Measurements from ENCODE around the gene PDE5A. TPM values are rescaled to one million over a fixed set of nuclear protein-coding genes. Genes with fewer than 3 reads are reported as not detected.

The PDE5A gene
- polyA plus RNA-seq (2013, experiment 1 of 2), result 76.3 TPM
- 76.6 TPM for polyA plus RNA-seq (2013, experiment 2 of 2)

GRCh38 chr4:119628281-119629141 lies at the start of gene PDE5A:
PDE5A (minus strand) TSS chr4:119628804; CDS start chr4:119628671, 133 bp downstream.
- H3K4me3 ChIP-seq (ENCODE audit: insufficient read depth in 1 of 2, low read depth in 1 of 2, low read length in 2 of 2), result peak within 1 kb of the TSS; percentile 67 to 90
- WGBS, result under 1% methylated on average over 65 of the region's 65 CpGs
- peak within 1 kb of the TSS; percentile 95 to 100 for H3K18ac ChIP-seq (ENCODE audit: low read depth in 1 of 2, low read length in 2 of 2)
- peak within 1 kb of the TSS; percentile 59 for H3K9ac ChIP-seq (ENCODE audit: low read length)
- H3K9me3 ChIP-seq (ENCODE audit: control insufficient read depth, low read length), result no peaks in the 10 kb centered on the region
- peak within 1 kb of the TSS; percentile 99 for H2BK15ac ChIP-seq (ENCODE audit: low read depth, poor library complexity, severe bottlenecking)
- H4K91ac ChIP-seq (ENCODE audit: low read length), result peak within 1 kb of the TSS; percentile 99
- peak within 1 kb of the TSS; percentile 87 to 97 for H3K23ac ChIP-seq (ENCODE audit: low read length in 2 of 2)
- no peaks in the 10 kb centered on the region for H3K27me3 ChIP-seq (ENCODE audit: control insufficient read depth in 1 of 2, insufficient read depth in 1 of 2, low read length in 2 of 2)
- peak within 1 kb of the TSS; percentile 76 for H2BK5ac ChIP-seq (ENCODE audit: low read depth, low read length, poor library complexity, severe bottlenecking)
- peak within 1 kb of the TSS; percentile 90 for H2BK120ac ChIP-seq (ENCODE audit: low read depth, low read length)
- H3K4ac ChIP-seq (ENCODE audit: low read depth in 1 of 2, low read length in 2 of 2), result peak within 1 kb of the TSS; percentile 96 to 100
- H4K8ac ChIP-seq (ENCODE audit: low read length), result peak within 1 kb of the TSS; percentile 87
- peak within 1 kb of the TSS; percentile 96 for H3K4me2 ChIP-seq (ENCODE audit: low read length, poor library complexity, severe bottlenecking)
- H3K14ac ChIP-seq (ENCODE audit: low read length in 2 of 2), result peak within 1 kb of the TSS in 1 of 2 experiments; percentile 99
- peak; percentile 85 for DNase-seq
- H2AK5ac ChIP-seq (ENCODE audit: low read length, severe bottlenecking), result no peak within 1 kb of the TSS
- H3K79me1 ChIP-seq (replicated peaks; ENCODE audit: low read length, poor library complexity, severe bottlenecking), result no peaks in the 10 kb centered on the region
- peaks cover 11% of the 10 kb centered on the region for H3K4me1 ChIP-seq (ENCODE audit: control insufficient read depth, insufficient read depth, low read depth, low read length)
- peak within 1 kb of the TSS; percentile 89 for H2AFZ ChIP-seq (ENCODE audit: low read depth, low read length)
- peak within 1 kb of the TSS; percentile 64 for H3K27ac ChIP-seq (ENCODE audit: low read length, poor library complexity, severe bottlenecking)
- peak within 1 kb of the TSS; percentile 87 to 96 for H2BK12ac ChIP-seq (ENCODE audit: low read length in 2 of 2)
- H3K36me3 ChIP-seq (ENCODE audit: control insufficient read depth in 1 of 2, insufficient read depth in 2 of 2, low read depth in 1 of 2, low read length in 2 of 2), result no peaks in the 10 kb centered on the region

GRCh38 chr4:119676101-119676500 lies 47.5 kb upstream of the PDE5A start:
- Histone ChIP-seq H3K27me3 (ENCODE audit: control insufficient read depth in 1 of 2, insufficient read depth in 1 of 2, low read length in 2 of 2) (no peaks in the 10 kb centered on the region), H4K8ac (ENCODE audit: low read length) (no peak overlapping the region), H3K4me3 (ENCODE audit: insufficient read depth in 1 of 2, low read depth in 1 of 2, low read length in 2 of 2) (no peak overlapping the region), H4K91ac (ENCODE audit: low read length) (no peak overlapping the region), H2BK15ac (ENCODE audit: low read depth, poor library complexity, severe bottlenecking) (no peak overlapping the region), H3K9me3 (ENCODE audit: control insufficient read depth, low read length) (no peaks in the 10 kb centered on the region), H2BK5ac (ENCODE audit: low read depth, low read length, poor library complexity, severe bottlenecking) (no peak overlapping the region), H2AK5ac (ENCODE audit: low read length, severe bottlenecking) (no peak overlapping the region), H3K27ac (ENCODE audit: low read length, poor library complexity, severe bottlenecking) (no peak overlapping the region), H3K14ac (ENCODE audit: low read length in 2 of 2) (no peak overlapping the region), H3K36me3 (ENCODE audit: control insufficient read depth in 1 of 2, insufficient read depth in 2 of 2, low read depth in 1 of 2, low read length in 2 of 2) (no peaks in the 10 kb centered on the region), H3K4me1 (ENCODE audit: control insufficient read depth, insufficient read depth, low read depth, low read length) (no peaks in the 10 kb centered on the region), H3K4me2 (ENCODE audit: low read length, poor library complexity, severe bottlenecking) (no peak overlapping the region), H3K4ac (ENCODE audit: low read depth in 1 of 2, low read length in 2 of 2) (no peak overlapping the region), H3K18ac (ENCODE audit: low read depth in 1 of 2, low read length in 2 of 2) (no peak overlapping the region), H2BK12ac (ENCODE audit: low read length in 2 of 2) (no peak overlapping the region), H2BK120ac (ENCODE audit: low read depth, low read length) (no peak overlapping the region), H3K79me1 (replicated peaks; ENCODE audit: low read length, poor library complexity, severe bottlenecking) (no peaks in the 10 kb centered on the region), H3K9ac (ENCODE audit: low read length) (no peak overlapping the region), H3K23ac (ENCODE audit: low read length in 2 of 2) (no peak overlapping the region), H2AFZ (ENCODE audit: low read depth, low read length) (no peak overlapping the region)
- no peak for DNase-seq
- 100% methylated on average over 2 of the region's 3 CpGs for WGBS

- no CpG with 5 or more reads among the region's 2 CpGs for WGBS
- H3K79me1 ChIP-seq (replicated peaks; ENCODE audit: low read length, poor library complexity, severe bottlenecking), result no peaks in the 10 kb centered on the region
- H3K18ac ChIP-seq (ENCODE audit: low read depth in 1 of 2, low read length in 2 of 2), result no peak overlapping the region
- H2AK5ac ChIP-seq (ENCODE audit: low read length, severe bottlenecking), result no peak overlapping the region
- no peak overlapping the region for H3K23ac ChIP-seq (ENCODE audit: low read length in 2 of 2)
- no peak overlapping the region for H3K27ac ChIP-seq (ENCODE audit: low read length, poor library complexity, severe bottlenecking)
- H3K4ac ChIP-seq (ENCODE audit: low read depth in 1 of 2, low read length in 2 of 2), result no peak overlapping the region
- no peak overlapping the region for H4K8ac ChIP-seq (ENCODE audit: low read length)
- H3K14ac ChIP-seq (ENCODE audit: low read length in 2 of 2), result no peak overlapping the region
- no peak overlapping the region for H2BK12ac ChIP-seq (ENCODE audit: low read length in 2 of 2)
- H3K36me3 ChIP-seq (ENCODE audit: control insufficient read depth in 1 of 2, insufficient read depth in 2 of 2, low read depth in 1 of 2, low read length in 2 of 2), result no peaks in the 10 kb centered on the region
- H3K27me3 ChIP-seq (ENCODE audit: control insufficient read depth in 1 of 2, insufficient read depth in 1 of 2, low read length in 2 of 2), result no peaks in the 10 kb centered on the region
- no peak overlapping the region for H2AFZ ChIP-seq (ENCODE audit: low read depth, low read length)
- no peak overlapping the region for H4K91ac ChIP-seq (ENCODE audit: low read length)
- H2BK15ac ChIP-seq (ENCODE audit: low read depth, poor library complexity, severe bottlenecking), result no peak overlapping the region
- H3K4me3 ChIP-seq (ENCODE audit: insufficient read depth in 1 of 2, low read depth in 1 of 2, low read length in 2 of 2), result no peak overlapping the region
- H2BK120ac ChIP-seq (ENCODE audit: low read depth, low read length), result no peak overlapping the region
- H2BK5ac ChIP-seq (ENCODE audit: low read depth, low read length, poor library complexity, severe bottlenecking), result no peak overlapping the region
- no peak for DNase-seq
- H3K4me2 ChIP-seq (ENCODE audit: low read length, poor library complexity, severe bottlenecking), result no peak overlapping the region
- H3K9ac ChIP-seq (ENCODE audit: low read length), result no peak overlapping the region
- H3K4me1 ChIP-seq (ENCODE audit: control insufficient read depth, insufficient read depth, low read depth, low read length), result no peaks in the 10 kb centered on the region
- no peaks in the 10 kb centered on the region for H3K9me3 ChIP-seq (ENCODE audit: control insufficient read depth, low read length)
Measured at GRCh38 chr4:119675391-119675790, 46.8 kb upstream of the PDE5A start.

- Histone ChIP-seq H3K36me3 (ENCODE audit: control insufficient read depth in 1 of 2, insufficient read depth in 2 of 2, low read depth in 1 of 2, low read length in 2 of 2) (no peaks in the 10 kb centered on the region), H2AK5ac (ENCODE audit: low read length, severe bottlenecking) (no peak overlapping the region), H2AFZ (ENCODE audit: low read depth, low read length) (no peak overlapping the region), H3K4me2 (ENCODE audit: low read length, poor library complexity, severe bottlenecking) (no peak overlapping the region), H2BK12ac (ENCODE audit: low read length in 2 of 2) (no peak overlapping the region), H3K4me1 (ENCODE audit: control insufficient read depth, insufficient read depth, low read depth, low read length) (no peaks in the 10 kb centered on the region), H3K79me1 (replicated peaks; ENCODE audit: low read length, poor library complexity, severe bottlenecking) (no peaks in the 10 kb centered on the region), H2BK15ac (ENCODE audit: low read depth, poor library complexity, severe bottlenecking) (no peak overlapping the region), H3K18ac (ENCODE audit: low read depth in 1 of 2, low read length in 2 of 2) (no peak overlapping the region), H2BK5ac (ENCODE audit: low read depth, low read length, poor library complexity, severe bottlenecking) (no peak overlapping the region), H4K8ac (ENCODE audit: low read length) (no peak overlapping the region), H3K27me3 (ENCODE audit: control insufficient read depth in 1 of 2, insufficient read depth in 1 of 2, low read length in 2 of 2) (no peaks in the 10 kb centered on the region), H3K14ac (ENCODE audit: low read length in 2 of 2) (no peak overlapping the region), H3K23ac (ENCODE audit: low read length in 2 of 2) (no peak overlapping the region), H3K9me3 (ENCODE audit: control insufficient read depth, low read length) (no peaks in the 10 kb centered on the region), H4K91ac (ENCODE audit: low read length) (no peak overlapping the region), H3K4ac (ENCODE audit: low read depth in 1 of 2, low read length in 2 of 2) (no peak overlapping the region), H3K4me3 (ENCODE audit: insufficient read depth in 1 of 2, low read depth in 1 of 2, low read length in 2 of 2) (no peak overlapping the region), H3K27ac (ENCODE audit: low read length, poor library complexity, severe bottlenecking) (no peak overlapping the region), H2BK120ac (ENCODE audit: low read depth, low read length) (no peak overlapping the region), H3K9ac (ENCODE audit: low read length) (no peak overlapping the region)
- no peak for DNase-seq
- 100% methylated on average over 1 of the region's 1 CpG for WGBS
Measured at GRCh38 chr4:119672938-119673337, 44.3 kb upstream of the PDE5A start.
